Measurements from ENCODE around the gene RHOU.

The RHOU gene

GRCh38 chr1:228758447-228758846, 23.2 kb downstream of the RHOU start:
- TF ChIP-seq CTCF (IDR thresholded peaks at IDR 0.05), result no peak
- TF ChIP-seq ZFX (IDR thresholded peaks at IDR 0.05; ENCODE audit: borderline replicate concordance), result no peak
- no peak overlapping the region for H3K27ac ChIP-seq

- no peak overlapping the region for H3K27ac ChIP-seq
- no peak for TF ChIP-seq ZFX (IDR thresholded peaks at IDR 0.05; ENCODE audit: borderline replicate concordance)
- TF ChIP-seq CTCF (IDR thresholded peaks at IDR 0.05), result no peak
Observed at GRCh38 chr1:228760979-228761378, 25.7 kb downstream of the RHOU start.

GRCh38 chr1:228763561-228763960, 28.3 kb downstream of the RHOU start:
- H3K27ac ChIP-seq, result no peak overlapping the region
- TF ChIP-seq ZFX (IDR thresholded peaks at IDR 0.05; ENCODE audit: borderline replicate concordance) (no peak), CTCF (IDR thresholded peaks at IDR 0.05) (no peak)

GRCh38 chr1:228765168-228765946, 30.1 kb downstream of the RHOU start:
- no peak overlapping the region for H3K27ac ChIP-seq
- TF ChIP-seq ZFX (IDR thresholded peaks at IDR 0.05; ENCODE audit: borderline replicate concordance) (no peak), CTCF (IDR thresholded peaks at IDR 0.05) (no peak)

- H3K27ac ChIP-seq, result no peak overlapping the region
- no peak for TF ChIP-seq CTCF (IDR thresholded peaks at IDR 0.05)
- TF ChIP-seq ZFX (IDR thresholded peaks at IDR 0.05; ENCODE audit: borderline replicate concordance), result no peak
Observed at GRCh38 chr1:228766788-228767187, 31.5 kb downstream of the RHOU start.

- H3K27ac ChIP-seq, result no peak overlapping the region
- no peak for TF ChIP-seq CTCF (IDR thresholded peaks at IDR 0.05)
- no peak for TF ChIP-seq ZFX (IDR thresholded peaks at IDR 0.05; ENCODE audit: borderline replicate concordance)
Observed at GRCh38 chr1:228767636-228768354, 32.5 kb downstream of the RHOU start.

Measured in 22Rv1 (cell line).